Neural crest cell (in vitro differentiated cells): ENCODE data around the gene TMEM108. TPM values are rescaled to one million over a fixed set of nuclear protein-coding genes. Genes with fewer than 3 reads are reported as not detected.

ENCODE experiments used
- DNase-seq: peaks from one replicate; pipeline ENCODE4 v3.0.0; 2021; ENCODE audit warnings: low read depth, mixed read lengths, low spot score
- H3K27ac Mint-ChIP-seq: one replicate; pipeline ENCODE4 v1.8.0; 2021; ENCODE audit warnings: mild to moderate bottlenecking, mixed read lengths; ENCODE audit not compliant: unreplicated experiment
- H3K27me3 Mint-ChIP-seq: 2 replicates; pipeline ENCODE4 v1.8.0; 2021; ENCODE audit warnings: low read depth, mild to moderate bottlenecking, mixed read lengths
- H3K36me3 Mint-ChIP-seq: 2 replicates; pipeline ENCODE4 v1.8.0; 2021; ENCODE audit warnings: low read depth, mild to moderate bottlenecking, mixed read lengths
- H3K4me1 Mint-ChIP-seq: 2 replicates; pipeline ENCODE4 v1.8.0; 2021; ENCODE audit warnings: mixed read lengths
- H3K4me3 Mint-ChIP-seq: one replicate; pipeline ENCODE4 v1.8.0; 2021; ENCODE audit warnings: mild to moderate bottlenecking, mixed read lengths
- H3K9me3 Mint-ChIP-seq: 2 replicates; pipeline ENCODE4 v1.8.0; 2021; ENCODE audit warnings: mixed read lengths
- CTCF ChIP-seq: fragments of 200-600 bp; sonication (generic); conservative IDR thresholded peaks from 2 replicates; pipeline ENCODE4 v1.5.0; 2021; ENCODE audit warnings: antibody characterized with exemption, mild to moderate bottlenecking
- total RNA-seq: library from RNA; stranded (reverse); gene quantifications from 2 replicates; pipeline ENCODE4 v1.2.1, GENCODE V29; 2021

The TMEM108 gene
- total RNA-seq, 1 donor from 2014 or later: 5.8 TPM

DNA sequence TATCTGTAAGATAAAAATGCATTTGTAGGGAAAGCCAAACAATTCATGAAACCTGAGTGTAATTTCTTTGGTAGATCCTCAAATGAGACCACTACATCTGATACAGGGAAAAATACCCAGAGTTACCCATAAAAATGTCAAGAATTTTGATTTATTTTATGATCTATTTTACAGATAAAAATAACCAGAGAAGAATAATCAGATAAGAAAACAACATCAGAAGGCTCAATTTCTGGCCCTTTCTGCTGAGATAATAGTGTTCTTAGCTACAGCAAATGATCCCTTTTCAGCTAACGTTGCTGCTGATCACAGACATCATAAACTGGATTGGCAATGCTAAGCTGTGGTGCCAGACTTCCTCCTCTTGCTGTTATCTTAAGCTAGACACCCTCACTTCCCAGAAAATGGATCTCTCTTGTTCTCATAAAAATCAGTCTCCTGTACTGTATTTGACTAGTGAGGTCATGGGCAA is 21.3 kb upstream of the TMEM108 start:
- DNase-seq: no peak
- no peak overlapping the region for H3K4me3 Mint-ChIP-seq
- H3K36me3 Mint-ChIP-seq: no peaks in the 10 kb centered on the region
- no peaks in the 10 kb centered on the region for H3K4me1 Mint-ChIP-seq
- H3K9me3 Mint-ChIP-seq: peaks cover 8% of the 10 kb centered on the region
- no peak for TF ChIP-seq CTCF
- H3K27me3 Mint-ChIP-seq: no peaks in the 10 kb centered on the region
- no peak overlapping the region for H3K27ac Mint-ChIP-seq

DNA sequence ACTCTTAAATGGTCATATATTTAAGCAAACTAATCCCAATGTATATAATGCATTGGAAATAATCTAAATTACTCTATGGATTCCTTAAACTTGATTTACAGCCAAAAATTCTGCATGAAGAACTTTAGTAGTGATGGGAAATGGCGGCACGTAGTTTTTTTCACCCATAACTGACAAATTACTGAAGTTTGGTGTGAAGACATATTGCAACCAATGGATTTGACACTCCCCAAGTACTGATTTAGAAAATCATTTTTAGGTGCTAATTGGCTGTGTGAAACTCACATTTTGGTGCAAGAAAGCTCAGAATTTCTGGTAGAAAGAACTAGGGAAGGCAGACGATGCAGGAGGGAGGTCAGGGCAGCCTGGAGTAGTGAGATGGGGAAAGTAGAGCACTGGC is 19.3 kb upstream of the TMEM108 start:
- no peak overlapping the region for H3K27ac Mint-ChIP-seq

DNA sequence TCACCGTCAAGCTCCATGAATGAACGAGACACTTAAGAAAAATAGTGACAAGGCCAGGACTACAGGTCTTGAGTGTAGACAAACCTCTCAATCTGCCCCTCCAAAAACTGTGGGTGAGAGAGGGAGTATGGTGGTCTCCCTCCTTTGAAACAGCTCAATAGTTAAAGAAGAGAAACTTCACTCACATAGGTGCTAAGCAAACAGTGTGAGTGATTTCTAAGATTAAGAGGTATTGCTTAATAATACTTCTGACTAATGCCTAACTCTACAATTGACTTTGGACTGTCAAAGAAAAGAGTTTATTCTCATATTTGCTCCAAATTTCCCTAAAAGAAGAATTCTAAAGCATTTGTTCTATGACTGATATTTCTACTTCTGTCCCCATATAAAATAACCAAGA is 17.0 kb upstream of the TMEM108 start:
- H3K27ac Mint-ChIP-seq: no peak overlapping the region
- peaks cover 3% of the 10 kb centered on the region for H3K9me3 Mint-ChIP-seq
- H3K27me3 Mint-ChIP-seq: peaks cover 3% of the 10 kb centered on the region

More for the DNA sequence above, 19.3 kb upstream of the TMEM108 start:
- no peaks in the 10 kb centered on the region for H3K4me1 Mint-ChIP-seq
- peaks cover 3% of the 10 kb centered on the region for H3K27me3 Mint-ChIP-seq
- TF ChIP-seq CTCF: no peak
- H3K9me3 Mint-ChIP-seq: peaks cover 5% of the 10 kb centered on the region
- H3K4me3 Mint-ChIP-seq: no peak overlapping the region
- DNase-seq: no peak
- no peaks in the 10 kb centered on the region for H3K36me3 Mint-ChIP-seq

DNA sequence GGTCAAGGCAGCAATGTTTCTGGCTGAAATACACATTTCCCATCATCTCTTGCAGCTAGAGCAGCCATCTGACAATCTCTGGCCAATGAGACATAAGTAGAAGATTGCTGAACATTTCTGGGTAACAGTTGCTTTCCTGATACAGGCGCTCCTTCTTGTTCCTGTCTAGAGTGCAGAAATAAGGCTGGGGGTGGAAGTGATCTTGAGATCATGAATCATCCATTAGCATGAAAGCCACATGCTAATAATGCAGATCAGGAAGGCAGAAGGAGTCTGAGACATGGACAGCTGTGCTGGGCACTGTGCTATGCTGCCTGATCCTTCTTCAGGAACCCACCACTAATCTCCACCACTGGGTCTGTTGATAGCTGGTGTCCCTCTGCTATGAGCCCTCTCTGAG is 14.8 kb upstream of the TMEM108 start:
- H3K27me3 Mint-ChIP-seq: peaks cover 3% of the 10 kb centered on the region
- no peak overlapping the region for H3K27ac Mint-ChIP-seq
- peaks cover 3% of the 10 kb centered on the region for H3K9me3 Mint-ChIP-seq
- H3K36me3 Mint-ChIP-seq: no peaks in the 10 kb centered on the region
- H3K4me1 Mint-ChIP-seq: no peaks in the 10 kb centered on the region
- DNase-seq: no peak
- TF ChIP-seq CTCF: no peak
- H3K4me3 Mint-ChIP-seq: no peak overlapping the region

More for the DNA sequence above, 17.0 kb upstream of the TMEM108 start:
- TF ChIP-seq CTCF: no peak
- no peaks in the 10 kb centered on the region for H3K4me1 Mint-ChIP-seq
- DNase-seq: no peak
- H3K36me3 Mint-ChIP-seq: no peaks in the 10 kb centered on the region
- H3K4me3 Mint-ChIP-seq: no peak overlapping the region

- Mint-ChIP-seq H3K27me3 (peaks cover 5% of the 10 kb centered on the region), H3K36me3 (no peaks in the 10 kb centered on the region), H3K4me3 (no peak overlapping the region), H3K4me1 (no peaks in the 10 kb centered on the region), H3K9me3 (peaks cover 3% of the 10 kb centered on the region), H3K27ac (no peak overlapping the region)
- DNase-seq: no peak
- TF ChIP-seq CTCF: no peak
Measured at GRCh38 chr3:133025546-133025945, 12.6 kb upstream of the TMEM108 start.

GRCh38 chr3:133032301-133032700 is 5.9 kb upstream of the TMEM108 start:
- Mint-ChIP-seq H3K27ac (no peak overlapping the region), H3K36me3 (no peaks in the 10 kb centered on the region), H3K4me1 (no peaks in the 10 kb centered on the region), H3K4me3 (no peak overlapping the region), H3K27me3 (peaks cover 50% of the 10 kb centered on the region), H3K9me3 (no peaks in the 10 kb centered on the region)
- no peak for DNase-seq
- no peak for TF ChIP-seq CTCF
